ENCODE measurements around the gene ADPRHL1.

The ADPRHL1 gene

GRCh38 chr13:113414335-113414734 lies 39.0 kb downstream of the ADPRHL1 start:
- no peak for DNase-seq

DNA sequence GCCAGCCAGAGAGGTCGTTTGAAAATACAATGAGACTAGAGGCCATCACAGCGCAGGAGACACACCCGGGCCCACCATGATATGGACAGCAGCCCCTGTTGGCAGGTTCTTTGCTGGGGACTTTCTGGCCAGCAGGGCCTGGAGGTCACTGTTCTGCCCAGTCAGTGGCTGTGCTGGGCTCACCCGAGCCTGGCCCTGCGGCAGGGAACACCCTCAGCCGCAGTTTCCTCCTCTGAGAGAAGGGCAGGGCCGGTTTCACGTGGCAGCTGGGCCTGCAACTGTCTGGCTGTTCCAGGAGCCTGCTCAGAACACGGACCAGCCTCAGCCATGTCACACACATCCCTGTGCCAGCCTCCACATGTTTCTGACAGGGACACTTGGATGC lies 39.4 kb downstream of the ADPRHL1 start:
- no peak for DNase-seq

DNA sequence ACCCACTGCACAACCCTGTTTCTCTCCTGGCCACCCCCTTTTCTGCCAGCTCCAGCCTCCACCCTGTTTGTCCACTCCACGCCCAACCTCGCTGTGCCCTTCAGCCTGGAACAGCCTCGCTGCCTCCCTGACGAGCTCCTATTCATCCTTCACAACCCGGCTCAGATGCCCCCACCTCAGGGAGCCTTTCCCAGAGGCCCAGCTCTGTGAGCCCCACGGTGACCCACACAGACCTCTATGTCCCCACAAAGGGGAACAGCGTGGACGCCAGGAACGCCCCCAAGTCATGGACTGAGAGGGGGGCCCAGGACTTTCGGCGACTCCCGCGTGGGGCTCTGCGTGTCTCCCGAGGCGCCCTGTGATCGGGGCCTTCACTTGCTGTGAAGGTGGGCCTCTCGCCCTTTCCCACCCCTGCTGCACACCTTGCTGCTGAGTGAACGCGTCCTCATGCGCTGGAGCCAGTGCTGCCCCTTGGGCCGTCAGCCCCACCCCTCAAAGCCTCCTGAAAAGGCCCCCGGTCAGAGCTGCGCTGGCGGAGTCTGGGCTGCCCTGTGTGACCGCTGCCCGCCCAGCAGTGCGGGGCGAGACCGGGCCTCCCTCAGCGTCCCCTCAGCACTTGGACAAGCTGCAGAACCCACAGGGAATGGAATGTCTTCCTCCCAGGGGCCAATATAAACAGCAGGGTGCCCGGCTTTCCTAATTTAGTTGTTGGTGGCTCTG lies 40.0 kb downstream of the ADPRHL1 start:
- DNase-seq = no peak

DNA sequence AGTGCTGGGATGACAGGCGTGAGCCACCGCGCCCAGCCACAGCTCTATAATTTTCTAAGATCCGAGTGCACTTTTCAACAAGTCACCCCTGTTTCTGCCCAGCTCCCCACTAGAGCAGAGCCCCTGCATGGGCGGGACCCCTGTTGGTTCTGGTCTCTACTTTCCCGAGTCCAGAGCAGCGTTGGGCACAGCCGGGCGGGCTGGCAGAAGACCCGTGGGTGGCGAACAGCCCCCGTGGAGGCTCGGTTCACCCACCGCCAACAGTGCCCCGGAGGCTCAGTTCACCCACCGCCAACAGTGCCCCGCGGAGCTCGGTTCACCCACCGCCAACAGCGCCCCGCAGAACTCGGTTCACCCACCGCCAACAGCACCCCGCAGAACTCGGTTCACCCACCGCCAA lies 40.8 kb downstream of the ADPRHL1 start:
- DNase-seq = no peak

DNA sequence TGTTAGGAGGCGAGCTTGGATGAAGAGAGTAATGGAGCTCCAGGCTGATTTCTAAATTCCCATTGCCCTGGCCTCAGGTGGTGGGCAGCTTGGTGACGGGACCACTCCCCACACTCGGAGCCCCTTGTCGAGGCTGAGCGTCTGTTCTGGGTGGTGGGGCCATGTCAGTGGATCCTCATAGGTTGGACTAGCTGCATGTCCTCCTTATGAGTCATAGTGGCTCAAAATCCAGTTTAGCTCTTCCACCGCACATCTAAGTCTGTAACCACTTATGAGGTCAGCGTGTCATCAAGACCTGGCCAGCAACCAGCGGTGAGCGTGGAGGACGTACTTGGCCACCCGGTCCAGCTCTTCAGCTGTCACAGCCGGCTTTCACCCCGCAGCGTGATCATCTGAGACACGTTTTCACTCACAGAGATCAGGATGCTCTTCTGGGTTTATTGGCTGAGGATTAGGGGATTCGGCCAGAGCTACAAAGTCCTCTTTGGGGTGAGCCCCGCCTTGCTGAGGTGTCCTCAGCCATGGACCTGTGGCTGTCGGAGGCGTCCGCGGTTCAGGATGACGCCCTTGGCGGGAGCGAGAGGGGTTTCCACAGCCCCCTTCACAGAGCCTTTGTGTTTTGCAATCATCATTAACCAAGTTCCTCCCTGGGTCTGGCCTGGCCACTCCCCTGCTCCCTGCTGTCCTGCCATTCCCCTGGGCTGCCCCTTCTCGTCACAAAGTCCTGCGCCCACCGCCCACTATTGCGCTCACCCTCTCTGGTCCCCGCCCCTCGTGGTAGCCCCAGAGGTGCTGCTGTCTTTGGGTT lies 41.9 kb downstream of the ADPRHL1 start:
- no peak for DNase-seq

DNA sequence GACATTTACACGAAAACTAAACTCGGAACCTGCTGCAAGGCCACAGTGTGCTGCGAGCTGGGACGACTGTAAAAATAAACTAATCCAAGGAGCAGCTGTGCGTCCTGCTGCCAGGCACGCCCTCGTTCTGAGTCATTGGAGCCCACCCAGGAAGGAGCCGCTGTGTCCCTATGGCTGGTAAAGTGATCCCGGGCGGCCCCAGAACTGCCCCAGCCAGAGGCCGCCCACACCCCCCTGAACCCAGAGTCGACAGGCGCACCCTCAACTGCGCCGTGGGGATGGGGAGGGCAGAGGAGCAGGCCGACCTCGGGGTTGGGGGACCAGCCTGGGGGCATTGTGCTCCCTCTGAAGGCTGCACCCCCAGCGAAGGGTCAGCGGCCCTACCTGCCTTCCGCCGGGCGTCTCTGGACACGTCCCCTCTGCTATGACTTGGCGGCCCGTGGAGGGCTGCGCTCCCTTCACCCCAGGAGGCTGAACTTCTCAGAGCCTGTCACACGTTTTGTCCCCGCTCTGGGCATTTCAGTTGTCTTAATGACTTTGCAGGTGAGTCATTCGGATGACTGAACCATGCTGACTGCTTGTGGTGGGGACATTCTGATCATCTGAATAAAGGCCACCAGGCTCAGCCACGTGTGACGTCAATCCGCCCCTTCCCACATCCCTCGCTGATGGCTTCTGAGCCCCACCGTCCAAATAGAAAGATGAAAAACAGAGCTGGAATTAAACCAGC lies 42.7 kb downstream of the ADPRHL1 start:
- no peak for DNase-seq

DNA sequence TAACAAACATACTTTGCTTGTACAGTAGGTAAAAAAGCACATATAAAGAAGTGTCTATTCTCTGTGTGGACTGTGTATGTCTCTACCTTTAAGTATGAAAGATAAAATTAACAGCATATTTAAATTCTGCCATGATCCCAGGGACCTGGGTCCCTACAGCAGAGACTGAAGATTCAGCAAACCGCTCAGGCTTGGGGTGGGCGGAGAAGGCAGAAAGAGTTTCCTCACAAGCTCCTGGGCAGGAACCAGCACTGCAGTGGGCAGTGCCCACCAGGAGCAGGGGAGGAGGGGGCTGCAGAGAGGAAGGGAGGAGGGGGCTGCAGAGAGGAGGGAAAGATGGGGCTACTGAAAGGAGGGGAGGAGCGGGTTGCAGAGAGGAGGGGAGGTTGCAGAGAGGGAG lies 44.7 kb downstream of the ADPRHL1 start:
- no peak for DNase-seq

- no peak for DNase-seq
These were observed 45.5 kb downstream of the ADPRHL1 start for GRCh38 chr13:113407531-113408393.

DNA sequence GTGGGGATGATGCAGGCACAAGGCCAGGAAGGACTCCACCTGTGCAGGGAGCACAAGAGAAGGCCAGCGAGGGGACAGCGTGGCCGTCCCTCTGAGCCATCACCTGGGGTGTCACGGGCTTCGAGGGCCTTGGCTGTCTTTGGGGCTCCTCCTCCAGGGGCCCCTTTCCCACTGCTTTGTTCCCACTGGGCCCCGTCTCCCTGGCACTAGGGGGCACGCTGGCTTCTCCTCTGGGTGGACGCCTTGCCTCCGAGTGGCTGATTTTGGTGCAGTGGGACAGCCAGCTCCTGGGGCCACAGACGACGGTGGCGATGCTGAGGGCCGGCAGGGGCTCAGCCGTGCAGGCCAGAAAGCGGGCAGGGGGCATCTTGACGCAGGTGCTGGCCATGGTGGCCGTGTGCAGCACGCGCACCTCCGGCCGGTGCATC lies 46.2 kb downstream of the ADPRHL1 start:
- no peak for DNase-seq

DNA sequence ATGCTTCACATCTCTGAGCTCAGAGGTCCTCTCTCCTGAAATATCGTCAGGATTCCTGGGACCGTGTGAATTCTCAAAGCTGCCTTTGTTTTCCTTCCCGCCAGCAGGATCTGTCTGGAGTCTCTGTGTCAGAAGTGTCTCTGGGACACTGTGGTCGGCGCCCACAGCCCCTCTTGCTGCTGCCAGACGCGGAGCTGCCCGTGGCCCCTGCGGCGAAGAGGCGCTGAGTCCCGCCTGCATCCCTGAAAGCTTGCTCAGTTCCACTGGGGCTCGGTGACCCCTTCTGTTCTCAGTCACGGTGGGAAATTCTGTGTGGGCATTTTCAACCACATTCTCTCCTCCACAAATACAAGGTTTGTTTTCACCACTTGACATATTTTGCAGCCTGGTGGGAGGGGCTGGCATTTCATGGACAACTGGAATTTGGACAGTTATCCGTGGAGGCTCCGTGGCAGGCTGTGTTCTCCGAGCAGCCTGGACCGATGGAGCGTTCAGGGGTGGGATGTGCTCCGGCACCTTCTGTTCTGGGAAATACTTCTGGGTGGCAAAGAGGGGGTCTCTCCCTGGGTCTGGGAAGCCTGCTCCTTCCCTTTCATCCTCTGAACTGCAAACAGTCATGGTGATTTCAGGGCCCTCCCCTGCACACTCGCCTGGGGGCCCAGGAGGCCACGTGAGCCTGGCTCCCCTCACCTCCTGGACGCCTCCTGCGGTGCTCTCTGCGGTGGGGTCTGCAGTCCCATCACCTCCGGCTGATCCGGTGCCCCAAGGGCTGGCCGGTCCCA lies 46.8 kb downstream of the ADPRHL1 start:
- DNase-seq = no peak

DNA sequence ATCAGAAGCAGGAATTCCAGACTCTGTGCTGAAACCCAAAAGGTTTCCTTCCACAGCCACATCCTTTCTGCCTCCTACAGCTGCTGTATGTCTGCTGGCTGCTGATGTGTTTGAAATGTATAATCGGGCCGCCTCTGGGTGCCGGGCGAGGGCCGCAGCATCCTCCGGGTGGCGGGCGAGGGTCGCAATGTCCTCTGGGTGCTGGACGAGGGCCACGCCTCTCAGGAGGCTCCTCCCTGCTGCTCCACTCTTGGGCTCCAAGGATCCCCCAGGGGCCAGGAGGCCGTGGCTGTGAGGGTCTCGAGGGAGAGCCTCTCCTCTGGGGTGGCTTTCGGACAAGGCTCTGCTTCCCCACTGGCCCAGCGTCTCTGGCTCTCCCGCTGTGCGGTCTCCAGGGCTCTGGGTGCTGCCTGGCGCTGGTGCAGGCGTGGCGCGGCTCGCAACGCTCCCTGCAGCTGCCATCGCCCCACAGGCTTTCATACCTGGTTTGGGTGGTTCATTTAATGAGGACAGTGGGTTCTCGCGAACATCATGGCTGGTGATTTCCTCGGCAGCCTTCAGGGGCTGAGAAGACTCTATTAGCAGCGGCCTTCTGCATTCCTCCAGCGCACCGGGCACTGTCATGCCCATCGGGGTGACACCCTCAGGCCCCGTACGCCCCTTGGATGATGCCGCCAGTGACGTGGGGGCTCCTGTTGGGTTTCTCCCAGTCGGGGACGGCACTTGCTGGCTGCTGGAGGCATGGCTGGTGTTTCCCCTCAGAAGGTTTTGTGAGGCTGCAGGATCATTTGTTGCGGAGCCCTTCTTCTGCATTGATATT lies 47.6 kb downstream of the ADPRHL1 start:
- peak; percentile 22 for DNase-seq

GRCh38 chr13:113404723-113405471 lies 48.4 kb downstream of the ADPRHL1 start:
- no peak for DNase-seq

GRCh38 chr13:113404366-113404722 lies 48.9 kb downstream of the ADPRHL1 start:
- DNase-seq = no peak

DNA sequence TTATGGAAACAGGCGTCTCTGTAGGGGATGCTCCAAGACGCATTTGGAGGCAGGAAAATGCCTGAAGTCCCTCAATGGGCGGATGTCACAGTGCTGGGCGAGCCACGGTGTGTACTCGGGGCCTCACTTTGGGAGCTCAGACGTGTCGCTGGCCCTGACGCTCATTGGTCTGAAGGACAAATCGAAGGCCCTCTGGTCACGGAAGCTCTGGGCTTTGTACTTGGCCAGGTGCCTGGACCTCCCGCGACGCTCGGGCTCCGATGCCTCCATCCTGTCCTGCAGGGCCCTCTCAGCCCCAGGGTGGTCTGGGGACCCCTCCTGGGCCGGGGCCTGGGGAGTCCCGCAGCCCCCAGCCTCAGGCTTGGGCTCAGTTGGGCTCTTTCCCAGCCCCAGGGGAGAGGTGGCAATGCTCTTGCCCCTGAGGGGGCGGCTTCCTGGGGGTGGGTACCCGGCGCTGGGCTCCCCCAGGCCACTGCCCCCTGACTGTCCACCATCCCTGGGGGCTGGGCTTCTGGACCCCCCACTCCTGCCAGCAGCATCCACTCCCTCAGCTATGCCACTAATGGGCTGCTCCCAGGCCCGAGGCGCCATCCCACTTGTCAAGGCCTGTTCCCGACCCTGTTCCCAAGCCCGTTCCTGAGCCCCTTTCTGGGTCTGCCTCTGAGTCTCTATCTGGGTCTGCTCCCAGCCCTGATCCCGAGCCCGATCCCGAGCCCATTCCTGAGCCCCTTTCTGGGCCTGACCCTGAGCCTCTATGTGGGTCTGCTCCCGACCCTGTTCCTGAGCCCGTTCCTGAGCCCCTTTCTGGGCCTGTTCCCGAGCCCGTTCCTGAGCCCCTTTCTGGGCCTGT lies 49.8 kb downstream of the ADPRHL1 start:
- DNase-seq = no peak

- DNase-seq = no peak
These were observed 50.6 kb downstream of the ADPRHL1 start for GRCh38 chr13:113402471-113403254.

DNA sequence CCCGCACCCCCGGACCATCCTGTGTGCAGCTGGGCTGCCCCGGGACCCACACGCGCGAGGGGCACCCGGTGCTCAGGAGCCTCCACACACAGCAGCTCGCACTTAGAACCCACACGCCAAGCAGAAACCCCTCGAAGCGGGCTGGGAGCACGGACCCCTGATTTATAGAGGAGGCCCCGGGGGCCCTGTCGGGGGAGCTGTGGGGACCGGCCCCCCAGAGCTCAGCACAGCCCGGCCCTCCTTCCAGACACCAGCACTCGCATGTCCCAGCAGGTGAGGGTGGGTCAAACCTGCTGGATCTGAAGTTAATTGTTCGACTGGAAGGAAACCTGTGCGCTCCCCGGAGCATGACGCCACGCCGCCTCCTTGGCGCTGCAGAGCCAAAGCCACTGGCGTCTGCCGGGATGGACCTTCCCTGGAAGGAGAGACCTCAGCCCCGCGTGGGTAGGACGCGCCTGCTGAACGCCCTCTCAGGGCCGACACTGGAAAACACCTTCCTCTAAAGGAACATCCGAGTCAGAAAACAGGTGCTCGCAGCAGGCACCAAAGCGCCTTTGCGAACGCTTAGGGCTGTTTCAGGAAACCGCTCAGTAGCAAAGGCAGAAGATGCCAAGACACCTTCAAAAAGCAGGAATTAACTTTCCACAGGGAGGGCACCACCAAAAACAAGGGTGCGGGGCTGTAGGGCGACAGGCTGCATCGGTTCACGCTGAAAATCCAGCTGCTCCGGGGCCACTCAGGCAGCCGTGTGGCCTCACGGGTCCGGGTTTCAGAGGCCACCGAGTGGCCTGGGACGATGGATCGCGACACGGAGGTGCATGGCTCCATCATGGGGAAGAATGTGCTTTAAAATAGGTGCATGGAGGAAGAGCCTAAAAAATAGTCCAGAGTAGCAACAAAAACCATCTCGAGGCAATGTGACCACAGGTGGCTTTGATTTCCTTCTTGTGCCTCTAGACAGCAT lies 51.6 kb downstream of the ADPRHL1 start:
- no peak for DNase-seq

Data from NCI-H1417 treated with DMSO at 0.1 percent for 48 hours (cell line).